Muscle of leg (tissue), 11 donors: ENCODE results near the gene PRKG1. TPM values are rescaled to one million over a fixed set of nuclear protein-coding genes. Genes with fewer than 3 reads are reported as not detected.

ENCODE experiments used
- DNase-seq: peaks from one replicate; pipeline ENCODE4 v3.0.0; 2013
- H3K27ac ChIP-seq: one replicate; pipeline ENCODE4 v1.5.1; 2013; ENCODE audit warnings: mild to moderate bottlenecking, low read length, control low read depth
- H3K27me3 ChIP-seq: one replicate; pipeline ENCODE4 v1.6.1; 2013; ENCODE audit warnings: low read length; ENCODE audit not compliant: control insufficient read depth, insufficient read depth
- H3K36me3 ChIP-seq: one replicate; pipeline ENCODE4 v1.6.1; 2013; ENCODE audit warnings: low read length; ENCODE audit not compliant: control insufficient read depth, insufficient read depth
- H3K4me1 ChIP-seq: one replicate; pipeline ENCODE4 v1.6.1; 2013; ENCODE audit warnings: low read length; ENCODE audit not compliant: control insufficient read depth, insufficient read depth
- H3K4me3 ChIP-seq: one replicate; pipeline ENCODE4 v1.5.1; 2013; ENCODE audit warnings: low read length, control low read depth
- H3K9me3 ChIP-seq: replicated peaks from 2 replicates; pipeline ENCODE4 v1.6.1; 2013; ENCODE audit warnings: low read depth, low read length; ENCODE audit not compliant: control insufficient read depth
- WGBS: methylation state at CpG from one replicate; pipeline ENCODE4 v1.1.5; 2013; ENCODE audit warnings: missing lambda C conversion rate; ENCODE audit not compliant: insufficient coverage; 5-methylcytosine and 5-hydroxymethylcytosine counted together
- polyA plus RNA-seq, 8 donors: library from polyadenylated mRNA; unstranded; fragments of 120-200 nt; gene quantifications; one replicate each; pipeline versions ENCODE4 v1.2.1 to v1.2.3, GENCODE V29; 2013; ENCODE audit warnings: inconsistent platforms in 1 of 8, low replicate concordance in 1 of 8; ENCODE audit not compliant: insufficient read length in 8 of 8, insufficient read depth in 1 of 8
- total RNA-seq: library from RNA; stranded (reverse); fragments of 120-200 nt; gene quantifications from one replicate; pipeline ENCODE4 v1.2.4, GENCODE V29; 2013

The PRKG1 gene
- total and polyA plus RNA-seq, 9 donors: 23.3 to 59.2 (median 50.3) TPM

- DNase-seq: peak; percentile 79
- 8% methylated on average over 2 of the region's 12 CpGs for WGBS
- Histone ChIP-seq H3K36me3 (peaks cover 11% of the 10 kb centered on the region), H3K27ac (peak overlapping the region; percentile 97), H3K4me3 (peak overlapping the region; percentile 88), H3K27me3 (no peaks in the 10 kb centered on the region), H3K4me1 (peaks cover 16% of the 10 kb centered on the region), H3K9me3 (no peaks in the 10 kb centered on the region)
Measured at GRCh38 chr10:51700228-51700817, 626.0 kb downstream of the PRKG1 start.

GRCh38 chr10:51705774-51706173 lies 631.5 kb downstream of the PRKG1 start:
- H3K4me3 ChIP-seq: no peak overlapping the region
- no peaks in the 10 kb centered on the region for H3K36me3 ChIP-seq
- H3K4me1 ChIP-seq: peaks cover 2% of the 10 kb centered on the region
- no peaks in the 10 kb centered on the region for H3K27me3 ChIP-seq
- H3K27ac ChIP-seq: no peak overlapping the region
- WGBS: no CpG with 5 or more reads among the region's 3 CpGs
- H3K9me3 ChIP-seq: no peaks in the 10 kb centered on the region
- peak; percentile 17 for DNase-seq

- no CpG with 5 or more reads among the region's 3 CpGs for WGBS
- Histone ChIP-seq H3K4me1 (peaks cover 2% of the 10 kb centered on the region), H3K4me3 (no peak overlapping the region), H3K27ac (no peak overlapping the region), H3K27me3 (no peaks in the 10 kb centered on the region), H3K9me3 (no peaks in the 10 kb centered on the region), H3K36me3 (no peaks in the 10 kb centered on the region)
- peak; percentile 91 for DNase-seq
Measured at GRCh38 chr10:51706225-51706624, 631.9 kb downstream of the PRKG1 start.

GRCh38 chr10:51707392-51707791 lies 633.1 kb downstream of the PRKG1 start:
- H3K4me1 ChIP-seq: peaks cover 2% of the 10 kb centered on the region
- WGBS: 73% methylated on average over 2 of the region's 6 CpGs
- no peaks in the 10 kb centered on the region for H3K27me3 ChIP-seq
- H3K36me3 ChIP-seq: no peaks in the 10 kb centered on the region
- DNase-seq: no peak
- H3K27ac ChIP-seq: no peak overlapping the region
- no peak overlapping the region for H3K4me3 ChIP-seq
- no peaks in the 10 kb centered on the region for H3K9me3 ChIP-seq

- Histone ChIP-seq H3K27ac (no peak overlapping the region), H3K4me1 (peaks cover 2% of the 10 kb centered on the region), H3K27me3 (no peaks in the 10 kb centered on the region), H3K9me3 (no peaks in the 10 kb centered on the region), H3K36me3 (no peaks in the 10 kb centered on the region), H3K4me3 (no peak overlapping the region)
- WGBS: no CpG with 5 or more reads among the region's 5 CpGs
- DNase-seq: no peak
Measured at GRCh38 chr10:51707821-51708424, 633.6 kb downstream of the PRKG1 start.

DNA sequence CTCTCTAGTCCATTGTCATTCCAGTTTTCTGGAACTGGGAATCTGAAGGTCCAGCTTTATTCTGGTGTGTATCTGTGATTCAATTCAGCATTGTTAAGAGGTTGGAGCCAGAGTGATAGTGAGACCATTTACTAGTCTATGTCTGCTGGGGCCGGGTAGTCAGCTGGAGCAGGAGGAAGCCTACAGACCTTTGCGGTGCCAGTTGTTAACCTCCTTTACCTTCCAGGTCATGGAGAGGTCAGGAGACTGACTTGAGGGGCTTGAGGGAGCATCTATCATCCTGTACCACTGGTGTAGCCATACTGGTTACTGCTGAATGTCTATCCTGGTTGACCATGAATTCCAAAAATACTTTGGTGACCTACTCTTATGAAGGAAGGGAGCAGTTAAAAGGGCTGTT lies 634.3 kb downstream of the PRKG1 start:
- Histone ChIP-seq H3K9me3 (no peaks in the 10 kb centered on the region), H3K4me3 (no peak overlapping the region), H3K4me1 (peaks cover 2% of the 10 kb centered on the region), H3K36me3 (no peaks in the 10 kb centered on the region), H3K27me3 (no peaks in the 10 kb centered on the region), H3K27ac (no peak overlapping the region)
- DNase-seq: no peak
- 33% methylated on average over 1 of the region's 2 CpGs for WGBS

DNA sequence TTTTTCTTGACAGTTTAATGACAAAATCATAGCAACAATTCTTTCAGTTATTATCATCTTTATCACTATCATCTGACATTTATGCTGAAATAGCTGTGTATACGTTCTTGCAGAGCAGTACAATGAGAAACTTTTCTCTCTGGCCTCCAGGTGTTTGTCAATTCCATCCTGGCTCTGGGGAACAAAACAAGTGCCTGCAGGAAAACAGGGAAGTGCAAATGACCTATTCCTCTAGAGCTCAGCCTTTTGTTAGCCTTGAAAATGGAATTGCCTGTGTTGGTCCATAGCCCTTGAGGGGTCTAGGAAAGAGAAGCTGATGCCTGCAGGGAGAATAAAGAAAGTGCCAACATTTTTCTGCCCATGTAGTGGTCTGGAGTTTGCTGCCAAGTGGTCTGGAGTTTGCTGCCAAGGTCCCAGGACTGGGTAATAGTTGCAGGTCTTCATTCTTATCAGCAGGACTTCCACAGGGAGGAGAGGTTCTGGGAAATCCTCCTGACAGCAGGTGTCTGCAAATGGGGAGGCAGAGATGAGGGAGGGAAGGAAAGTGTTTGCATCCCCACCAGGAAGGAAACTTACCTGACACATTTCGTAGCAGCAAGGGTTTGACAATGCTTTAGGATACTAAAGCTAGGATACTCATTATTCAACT lies 635.2 kb downstream of the PRKG1 start:
- Histone ChIP-seq H3K4me1 (peaks cover 2% of the 10 kb centered on the region), H3K4me3 (no peak overlapping the region), H3K9me3 (no peaks in the 10 kb centered on the region), H3K27ac (no peak overlapping the region), H3K27me3 (no peaks in the 10 kb centered on the region), H3K36me3 (no peaks in the 10 kb centered on the region)
- DNase-seq: no peak
- no CpG with 5 or more reads among the region's 2 CpGs for WGBS

- H3K27me3 ChIP-seq: no peaks in the 10 kb centered on the region
- H3K4me1 ChIP-seq: no peaks in the 10 kb centered on the region
- no peaks in the 10 kb centered on the region for H3K9me3 ChIP-seq
- no peaks in the 10 kb centered on the region for H3K36me3 ChIP-seq
- H3K27ac ChIP-seq: no peak overlapping the region
- no CpG with 5 or more reads among the region's 1 CpG for WGBS
- DNase-seq: no peak
- H3K4me3 ChIP-seq: no peak overlapping the region
Measured at GRCh38 chr10:51711519-51711891, 637.2 kb downstream of the PRKG1 start.

DNA sequence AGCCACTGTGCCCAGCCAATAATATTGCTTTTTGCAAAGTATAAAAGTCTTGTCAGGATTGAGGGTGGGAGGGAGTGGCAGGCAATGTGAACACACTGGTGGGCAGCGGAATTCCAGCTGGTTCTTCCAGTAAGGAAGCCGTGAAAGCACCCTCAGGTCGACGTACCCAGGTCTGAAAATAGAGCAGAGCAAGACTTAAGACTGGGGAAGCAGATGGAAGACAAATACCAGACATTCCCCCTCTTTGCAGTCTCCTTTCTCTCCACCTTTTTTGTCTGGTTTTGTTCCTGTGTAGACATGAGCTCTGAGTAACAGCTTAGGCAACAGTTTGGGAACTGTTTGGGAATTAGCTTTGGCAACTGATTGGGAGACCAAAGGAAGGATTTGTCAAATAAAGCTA lies 642.7 kb downstream of the PRKG1 start:
- no peaks in the 10 kb centered on the region for H3K36me3 ChIP-seq
- no peaks in the 10 kb centered on the region for H3K9me3 ChIP-seq
- H3K4me1 ChIP-seq: no peaks in the 10 kb centered on the region
- no peak for DNase-seq
- WGBS: no CpG with 5 or more reads among the region's 4 CpGs
- no peaks in the 10 kb centered on the region for H3K27me3 ChIP-seq
- H3K27ac ChIP-seq: no peak overlapping the region
- H3K4me3 ChIP-seq: no peak overlapping the region

DNA sequence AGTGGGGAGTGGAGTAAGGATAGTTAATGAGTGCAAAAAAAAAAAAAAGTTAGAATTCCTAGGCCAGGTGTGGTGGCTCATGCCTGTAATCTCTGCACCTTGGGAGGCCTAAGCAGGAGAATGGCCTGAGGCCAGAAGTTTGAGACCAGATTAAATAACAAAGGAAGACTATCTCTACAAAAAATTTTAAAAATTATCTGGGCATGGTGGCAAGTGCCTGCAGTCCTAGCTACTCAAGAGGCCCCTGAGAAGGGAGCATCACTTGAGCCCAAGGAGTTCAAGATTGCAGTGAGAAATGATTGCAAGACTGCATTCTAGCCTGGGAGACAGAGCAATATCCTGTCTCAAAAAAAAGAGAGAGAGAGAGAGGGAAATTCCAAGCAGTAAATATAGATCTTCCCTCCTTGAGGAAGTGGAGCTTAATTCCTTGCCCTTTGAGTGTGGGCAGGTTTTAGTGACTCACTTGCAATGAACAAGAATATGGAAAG lies 644.6 kb downstream of the PRKG1 start:
- no peak overlapping the region for H3K27ac ChIP-seq
- no peaks in the 10 kb centered on the region for H3K9me3 ChIP-seq
- no peak for DNase-seq
- H3K36me3 ChIP-seq: no peaks in the 10 kb centered on the region
- no peaks in the 10 kb centered on the region for H3K27me3 ChIP-seq
- no peak overlapping the region for H3K4me3 ChIP-seq
- H3K4me1 ChIP-seq: no peaks in the 10 kb centered on the region
